ENCODE results near the gene CACNB4. TPM values are rescaled to one million over a fixed set of nuclear protein-coding genes. Genes with fewer than 3 reads are reported as not detected.

The CACNB4 gene
- total RNA-seq, 1 experiment from 2014 or later = 0.19 TPM

- TF ChIP-seq EZH2 (IDR thresholded peaks at IDR 0.05; ENCODE audit: borderline replicate concordance, low read depth, low read length, poor library complexity, severe bottlenecking) (no peak), CTCF (conservative IDR thresholded peaks at IDR 0.05; ENCODE audit: low read depth, low read length) (no peak)
- Histone ChIP-seq H3K4me3 (ENCODE audit: low read depth, low read length, poor library complexity, severe bottlenecking) (no peak overlapping the region), H3K36me3 (ENCODE audit: insufficient read depth, low read length, poor library complexity, severe bottlenecking) (no peaks in the 10 kb centered on the region), H3K4me1 (ENCODE audit: insufficient read depth, low read length, poor library complexity, severe bottlenecking) (no peaks in the 10 kb centered on the region), H3K9me3 (ENCODE audit: low read depth, low read length, poor library complexity, severe bottlenecking) (no peaks in the 10 kb centered on the region), H3K27me3 (replicated peaks; ENCODE audit: insufficient read depth, low read depth, low read length, poor library complexity) (peaks cover 64% of the 10 kb centered on the region), H3K27ac (ENCODE audit: low read depth, low read length, poor library complexity, severe bottlenecking) (no peak overlapping the region)
- DNase-seq (ENCODE audit: low spot score) = no peak
- BruUV-seq (replicated peaks) = no TSS peak
- intact Hi-C loops (cut with micrococcal nuclease; ENCODE audit: unreplicated experiment) = no loop called here
- POLR2A ChIA-PET (ENCODE audit: low non-redundant PET) = interaction anchor here (0.6 kb wide), 1 partner anchor 19 kb away, joined by 3 read pairs; no protein-coding TSS in a partner anchor
- CTCF ChIA-PET = no interaction called here
These were observed 238.6 kb downstream of the CACNB4 start for GRCh38 chr2:151860210-151860609.

- TF ChIP-seq EZH2 (IDR thresholded peaks at IDR 0.05; ENCODE audit: borderline replicate concordance, low read depth, low read length, poor library complexity, severe bottlenecking) (no peak), CTCF (conservative IDR thresholded peaks at IDR 0.05; ENCODE audit: low read depth, low read length) (no peak)
- H3K4me1 ChIP-seq (ENCODE audit: insufficient read depth, low read length, poor library complexity, severe bottlenecking) = no peaks in the 10 kb centered on the region
- H3K9me3 ChIP-seq (ENCODE audit: low read depth, low read length, poor library complexity, severe bottlenecking) = no peaks in the 10 kb centered on the region
- BruUV-seq (replicated peaks) = no TSS peak
- peaks cover 65% of the 10 kb centered on the region for H3K27me3 ChIP-seq (replicated peaks; ENCODE audit: insufficient read depth, low read depth, low read length, poor library complexity)
- H3K36me3 ChIP-seq (ENCODE audit: insufficient read depth, low read length, poor library complexity, severe bottlenecking) = no peaks in the 10 kb centered on the region
- intact Hi-C loops (cut with micrococcal nuclease; ENCODE audit: unreplicated experiment) = no loop called here
- no peak overlapping the region for H3K4me3 ChIP-seq (ENCODE audit: low read depth, low read length, poor library complexity, severe bottlenecking)
- ChIA-PET CTCF (no interaction called here), POLR2A (ENCODE audit: low non-redundant PET) (no interaction called here)
- no peak overlapping the region for H3K27ac ChIP-seq (ENCODE audit: low read depth, low read length, poor library complexity, severe bottlenecking)
- DNase-seq (ENCODE audit: low spot score) = no peak
These were observed 241.2 kb downstream of the CACNB4 start for GRCh38 chr2:151857650-151858049.

- CTCF ChIA-PET = no interaction called here
- POLR2A ChIA-PET (ENCODE audit: low non-redundant PET) = no interaction called here
- H3K27me3 ChIP-seq (replicated peaks; ENCODE audit: insufficient read depth, low read depth, low read length, poor library complexity) = peaks cover 75% of the 10 kb centered on the region
- no peaks in the 10 kb centered on the region for H3K36me3 ChIP-seq (ENCODE audit: insufficient read depth, low read length, poor library complexity, severe bottlenecking)
- H3K9me3 ChIP-seq (ENCODE audit: low read depth, low read length, poor library complexity, severe bottlenecking) = no peaks in the 10 kb centered on the region
- no TSS peak for BruUV-seq (replicated peaks)
- no peak overlapping the region for H3K27ac ChIP-seq (ENCODE audit: low read depth, low read length, poor library complexity, severe bottlenecking)
- intact Hi-C loops (cut with micrococcal nuclease; ENCODE audit: unreplicated experiment) = no loop called here
- no peaks in the 10 kb centered on the region for H3K4me1 ChIP-seq (ENCODE audit: insufficient read depth, low read length, poor library complexity, severe bottlenecking)
- no peak for TF ChIP-seq EZH2 (IDR thresholded peaks at IDR 0.05; ENCODE audit: borderline replicate concordance, low read depth, low read length, poor library complexity, severe bottlenecking)
- no peak for TF ChIP-seq CTCF (conservative IDR thresholded peaks at IDR 0.05; ENCODE audit: low read depth, low read length)
- H3K4me3 ChIP-seq (ENCODE audit: low read depth, low read length, poor library complexity, severe bottlenecking) = no peak overlapping the region
- no peak for DNase-seq (ENCODE audit: low spot score)
These were observed 243.7 kb downstream of the CACNB4 start for GRCh38 chr2:151855111-151855510.

All from A673 (cell line).